ENCODE measurements around the gene TGFBR3. TPM values are rescaled to one million over a fixed set of nuclear protein-coding genes. Genes with fewer than 3 reads are reported as not detected.
"Not testable (repeated sequence)": the region's sequence is repeated elsewhere in the genome, so short reads cannot be mapped to it uniquely, and the experiment has no call there.

TGFBR3 gene
- total RNA-seq, 1 experiment from 2014 or later: 0.47 TPM

DNA sequence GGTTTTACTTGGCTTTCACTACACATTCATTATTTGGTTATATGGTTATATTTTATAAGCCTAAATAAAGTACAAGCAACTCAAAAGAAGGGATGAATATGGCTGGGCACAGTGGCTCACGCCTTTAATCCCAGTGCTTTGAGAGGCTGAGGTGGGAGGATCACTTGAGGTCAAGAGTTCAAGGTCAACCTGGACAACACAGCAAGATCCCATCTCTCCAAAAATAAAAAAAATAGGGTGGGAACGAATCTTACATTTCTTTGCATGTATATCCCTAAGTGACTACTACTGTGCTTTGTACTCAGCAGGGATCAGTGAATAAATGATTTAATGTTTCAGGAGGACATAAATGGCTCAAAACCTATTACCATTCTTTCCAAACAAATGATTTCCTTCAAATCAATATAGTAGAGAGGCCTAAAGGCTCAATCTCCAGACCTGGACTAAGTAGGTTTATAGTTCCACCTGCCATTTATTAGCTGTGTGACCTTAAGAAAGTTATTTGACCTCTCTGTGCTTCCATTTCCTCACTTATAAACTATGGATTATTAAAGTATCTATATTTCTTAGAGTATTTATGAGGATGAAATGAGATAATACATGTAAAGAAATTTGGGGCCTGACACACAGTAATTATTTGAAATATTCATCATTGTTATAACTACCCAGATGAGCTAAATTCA, 28.3 kb downstream of the TGFBR3 start:
- no peak for DNase-seq (ENCODE audit: low read depth)
- in situ Hi-C loops (cut with HindIII; ENCODE audit: low pct_unique_long_range_greater_than_20kb, low sequenced_read_pairs): no loop called here

- in situ Hi-C loops (cut with HindIII; ENCODE audit: low pct_unique_long_range_greater_than_20kb, low sequenced_read_pairs): no loop called here
- no peak for DNase-seq (ENCODE audit: low read depth)
These were observed 29.0 kb downstream of the TGFBR3 start for GRCh38 chr1:91856996-91857395.

DNA sequence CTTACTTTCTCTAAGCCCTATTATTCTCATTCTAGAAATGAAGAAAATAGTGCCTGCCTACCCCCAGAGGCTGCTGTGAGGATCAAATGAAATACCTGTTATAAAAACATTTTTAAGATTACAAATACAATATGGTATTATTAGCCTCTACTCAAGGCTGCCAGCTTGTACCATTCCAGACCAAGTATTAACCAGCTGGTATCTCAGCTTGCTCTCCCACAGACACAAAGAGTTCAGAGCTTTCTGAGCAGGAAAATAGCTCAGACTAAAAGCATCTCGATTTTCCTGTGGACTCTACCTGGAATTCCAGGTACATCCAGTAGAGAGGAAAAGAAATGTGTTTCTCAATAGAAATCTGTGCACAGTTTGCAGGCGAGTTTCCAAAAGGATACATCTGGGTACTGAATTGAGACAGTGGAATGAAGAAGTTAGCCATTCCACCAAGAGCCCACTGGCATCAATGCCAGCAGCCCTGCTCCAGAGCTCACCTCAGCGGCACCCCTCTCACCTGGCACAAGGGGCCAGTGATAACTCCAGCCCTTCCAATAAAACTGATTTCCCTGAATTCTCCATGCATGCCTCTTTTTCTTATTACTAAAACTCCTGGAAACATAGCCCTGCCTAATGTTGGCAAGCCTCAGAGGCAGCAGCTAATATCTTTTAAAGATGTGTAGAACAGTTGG, 31.0 kb downstream of the TGFBR3 start:
- in situ Hi-C loops (cut with HindIII; ENCODE audit: low pct_unique_long_range_greater_than_20kb, low sequenced_read_pairs): no loop called here
- no peak for DNase-seq (ENCODE audit: low read depth)

DNA sequence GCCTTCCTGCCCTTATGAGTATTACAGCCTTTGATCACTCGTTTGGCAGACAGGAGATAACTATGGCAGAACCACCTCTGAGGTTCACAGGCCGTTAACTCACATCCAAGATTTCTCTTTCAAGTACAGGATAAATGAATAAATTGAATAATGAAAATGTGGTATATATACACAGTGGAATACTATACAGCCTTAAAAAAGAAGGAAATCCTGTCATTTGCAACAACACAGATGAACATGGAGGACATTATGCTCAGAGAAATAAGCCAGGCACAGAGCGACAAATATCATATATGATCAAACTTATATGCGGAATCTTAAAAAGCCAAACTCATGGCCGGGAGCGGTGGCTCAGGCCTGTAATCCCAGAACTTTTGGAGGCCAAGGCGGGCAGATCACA, 32.6 kb downstream of the TGFBR3 start:
- in situ Hi-C loops (cut with HindIII; ENCODE audit: low pct_unique_long_range_greater_than_20kb, low sequenced_read_pairs): no loop called here
- no peak for DNase-seq (ENCODE audit: low read depth)

DNA sequence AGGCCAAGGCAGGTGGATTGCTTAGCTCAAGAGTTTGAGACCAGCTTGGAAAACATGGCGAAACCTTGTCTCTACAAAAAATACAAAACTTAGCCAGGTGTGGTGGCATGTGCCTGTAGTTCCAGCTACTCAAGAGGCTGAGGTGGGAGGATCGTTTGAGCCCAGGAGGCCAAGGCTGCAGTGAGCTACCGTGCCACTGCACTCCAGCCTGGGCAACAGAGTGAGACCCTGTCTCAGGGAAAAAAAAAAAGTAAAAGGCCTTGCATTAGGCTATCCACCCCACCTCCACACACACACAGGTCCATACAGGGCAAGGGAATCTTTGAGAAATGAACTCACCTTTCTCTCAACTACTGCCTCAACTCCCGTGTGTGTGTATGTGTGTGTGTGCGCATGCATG, 33.9 kb downstream of the TGFBR3 start:
- in situ Hi-C loops (cut with HindIII; ENCODE audit: low pct_unique_long_range_greater_than_20kb, low sequenced_read_pairs); DNase-seq (ENCODE audit: low read depth): not testable (repeated sequence)

DNA sequence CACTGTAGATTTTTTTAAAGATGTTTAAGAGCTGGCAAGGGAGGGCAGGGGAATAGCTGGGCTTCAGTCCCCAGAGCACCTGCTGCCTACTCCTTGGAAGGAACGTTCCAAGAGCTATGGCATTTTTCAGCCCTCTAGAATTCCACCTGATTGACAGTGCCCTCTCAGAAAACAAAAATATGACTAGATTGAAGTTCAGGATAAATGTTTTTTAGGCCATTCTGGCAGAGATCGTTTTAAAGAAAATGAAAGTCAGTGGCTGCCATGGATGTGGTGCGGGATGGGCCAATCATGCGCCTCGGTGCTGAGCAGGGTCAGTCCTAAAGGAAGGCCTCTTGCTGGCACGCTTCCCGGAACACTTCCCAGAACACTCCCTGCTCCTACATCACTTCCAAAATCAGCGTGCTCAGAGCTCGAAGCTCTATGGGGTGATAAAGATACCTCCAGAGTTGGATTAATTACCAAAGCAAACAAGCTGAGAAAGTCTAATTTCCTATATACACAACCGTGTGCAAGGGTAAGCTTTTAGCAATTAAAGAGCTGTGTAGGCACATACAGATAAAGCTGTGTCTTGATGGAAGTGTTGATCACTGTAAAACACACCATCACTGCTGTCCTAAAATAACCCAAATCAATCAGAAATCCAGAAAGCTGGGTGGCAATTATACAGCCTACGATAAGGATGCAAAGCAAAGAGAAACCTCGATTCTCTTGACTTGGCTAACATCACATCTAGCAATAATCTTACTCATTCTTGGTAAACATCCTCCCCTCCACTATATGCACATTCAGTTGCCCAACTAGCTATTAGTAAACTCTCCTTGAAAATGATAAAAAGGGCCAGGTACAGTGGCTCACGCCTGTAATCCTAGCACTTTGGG, 34.6 kb downstream of the TGFBR3 start:
- DNase-seq (ENCODE audit: low read depth): no peak

GRCh38 chr1:91850708-91851107, 35.2 kb downstream of the TGFBR3 start:
- DNase-seq (ENCODE audit: low read depth): no peak
- in situ Hi-C loops (cut with HindIII; ENCODE audit: low pct_unique_long_range_greater_than_20kb, low sequenced_read_pairs): no loop called here

More for the DNA sequence above, 34.6 kb downstream of the TGFBR3 start:
- in situ Hi-C loops (cut with HindIII; ENCODE audit: low pct_unique_long_range_greater_than_20kb, low sequenced_read_pairs): no loop called here

- in situ Hi-C loops (cut with HindIII; ENCODE audit: low pct_unique_long_range_greater_than_20kb, low sequenced_read_pairs): no loop called here
- DNase-seq (ENCODE audit: low read depth): no peak
These were observed 38.1 kb downstream of the TGFBR3 start for GRCh38 chr1:91847851-91848250.

GRCh38 chr1:91846639-91847013, 39.3 kb downstream of the TGFBR3 start:
- in situ Hi-C loops (cut with HindIII; ENCODE audit: low pct_unique_long_range_greater_than_20kb, low sequenced_read_pairs): no loop called here
- DNase-seq (ENCODE audit: low read depth): no peak

- no peak for DNase-seq (ENCODE audit: low read depth)
These were observed 39.8 kb downstream of the TGFBR3 start for GRCh38 chr1:91846007-91846638.

GRCh38 chr1:91844862-91845528, 41.0 kb downstream of the TGFBR3 start:
- DNase-seq (ENCODE audit: low read depth): no peak

More at GRCh38 chr1:91846007-91846638, 39.8 kb downstream of the TGFBR3 start:
- in situ Hi-C loops (cut with HindIII; ENCODE audit: low pct_unique_long_range_greater_than_20kb, low sequenced_read_pairs): no loop called here

GRCh38 chr1:91843843-91844242, 42.1 kb downstream of the TGFBR3 start:
- no peak for DNase-seq (ENCODE audit: low read depth)
- in situ Hi-C loops (cut with HindIII; ENCODE audit: low pct_unique_long_range_greater_than_20kb, low sequenced_read_pairs): no loop called here

More at GRCh38 chr1:91844862-91845528, 41.0 kb downstream of the TGFBR3 start:
- in situ Hi-C loops (cut with HindIII; ENCODE audit: low pct_unique_long_range_greater_than_20kb, low sequenced_read_pairs): no loop called here

DNA sequence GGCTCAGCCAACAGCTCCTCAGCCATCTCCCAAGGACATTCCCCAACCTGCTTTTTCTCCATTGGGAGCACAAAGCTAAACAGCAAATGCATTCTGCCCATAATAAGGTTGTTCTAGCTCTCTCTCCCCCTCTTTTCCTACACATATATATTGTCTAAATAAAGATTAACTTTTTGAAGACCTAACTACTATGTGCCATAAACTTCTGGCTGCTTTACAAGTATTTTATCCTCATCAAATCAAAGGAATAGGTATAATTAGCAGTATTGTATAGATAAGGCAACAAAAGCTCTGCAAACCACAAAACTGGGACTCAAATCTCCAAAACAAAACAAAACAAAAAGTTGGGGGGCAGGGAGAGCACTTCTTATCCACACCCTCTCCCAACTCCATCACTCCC, 43.4 kb downstream of the TGFBR3 start:
- no peak for DNase-seq (ENCODE audit: low read depth)
- in situ Hi-C loops (cut with HindIII; ENCODE audit: low pct_unique_long_range_greater_than_20kb, low sequenced_read_pairs): no loop called here

GRCh38 chr1:91842056-91842455, 43.9 kb downstream of the TGFBR3 start:
- in situ Hi-C loops (cut with HindIII; ENCODE audit: low pct_unique_long_range_greater_than_20kb, low sequenced_read_pairs): no loop called here
- no peak for DNase-seq (ENCODE audit: low read depth)

DNA sequence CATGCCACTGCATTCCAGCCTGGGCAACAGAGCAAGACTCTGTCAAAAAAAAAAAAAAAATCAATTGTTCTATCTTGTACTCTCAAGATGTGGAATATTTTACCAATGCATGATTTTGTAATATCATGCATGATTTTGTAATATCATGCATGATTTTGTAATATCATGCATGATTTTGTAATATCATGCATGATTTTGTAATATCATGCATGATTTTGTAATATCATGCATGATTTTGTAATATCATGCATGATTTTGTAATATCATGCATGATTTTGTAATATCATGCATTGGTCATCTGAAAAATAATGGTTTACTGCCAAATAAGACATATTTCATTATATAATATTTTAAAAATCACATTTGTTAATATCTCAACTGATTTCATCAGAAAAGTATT, 45.7 kb downstream of the TGFBR3 start:
- DNase-seq (ENCODE audit: low read depth); in situ Hi-C loops (cut with HindIII; ENCODE audit: low pct_unique_long_range_greater_than_20kb, low sequenced_read_pairs): not testable (repeated sequence)

DNA sequence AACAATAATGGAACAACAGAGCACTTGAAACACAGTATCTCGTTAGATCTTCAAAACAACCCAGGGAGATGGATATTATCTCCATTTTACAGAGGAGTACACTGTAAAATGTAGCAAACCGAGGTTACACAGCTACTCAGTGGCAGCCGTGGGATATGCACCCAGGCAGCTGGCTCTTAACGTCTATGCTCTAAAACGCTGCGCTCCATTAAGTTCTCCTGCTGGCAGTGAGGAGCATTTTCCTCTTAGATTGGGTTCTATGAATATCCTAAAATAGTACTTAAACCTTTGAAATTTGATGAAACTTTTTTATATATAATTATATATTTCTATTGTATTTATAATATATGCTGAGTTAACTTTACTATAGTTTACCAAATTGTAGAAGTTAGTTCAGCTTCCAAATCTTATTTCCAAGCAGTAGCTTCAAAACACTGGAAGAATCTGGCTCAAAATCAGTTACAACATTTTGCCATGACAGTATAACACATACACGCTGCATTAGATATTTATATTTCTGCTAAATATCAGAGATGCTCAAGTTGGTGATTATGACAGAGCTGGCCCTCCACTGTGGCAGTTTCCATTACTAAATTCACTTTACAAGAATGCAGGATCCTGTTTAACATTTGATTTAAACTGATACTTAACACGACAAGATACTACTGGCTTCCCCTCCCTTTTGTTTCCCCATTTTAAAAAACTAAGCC, 49.5 kb downstream of the TGFBR3 start:
- in situ Hi-C loops (cut with HindIII; ENCODE audit: low pct_unique_long_range_greater_than_20kb, low sequenced_read_pairs): no loop called here
- no peak for DNase-seq (ENCODE audit: low read depth)

DNA sequence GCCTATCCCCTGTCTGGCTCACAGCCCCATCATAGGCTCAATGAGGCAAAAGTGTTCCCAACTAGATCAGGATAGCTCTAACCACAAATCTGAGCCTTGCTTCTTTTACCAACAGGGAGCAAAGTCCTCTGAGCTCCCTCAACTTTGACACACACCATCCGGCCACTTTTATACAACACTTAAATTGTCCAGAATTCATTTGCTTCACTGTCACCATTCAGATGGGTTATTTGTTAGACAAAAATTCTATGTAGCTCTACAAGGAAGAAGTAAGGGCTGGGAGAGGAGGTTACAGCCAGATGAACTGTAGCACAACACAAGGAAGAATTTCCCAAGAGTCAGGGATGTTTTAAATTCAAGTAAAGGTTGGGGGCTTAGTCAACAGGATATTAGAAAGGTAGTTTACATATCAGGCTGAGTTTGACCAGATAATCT, 50.8 kb downstream of the TGFBR3 start:
- in situ Hi-C loops (cut with HindIII; ENCODE audit: low pct_unique_long_range_greater_than_20kb, low sequenced_read_pairs): no loop called here
- no peak for DNase-seq (ENCODE audit: low read depth)
